MM.1S (cell line): ENCODE data around the gene SPSB3.

ENCODE experiments used
- EZH2phosphoT487 ChIP-seq: fragments of 300-600 bp; sonication (generic); IDR thresholded peaks from 2 replicates; pipeline ENCODE4 v1.6.1; 2018; ENCODE audit warnings: antibody characterized with exemption, low read length
- TF ChIP-seq, protein P1 (sequence below): fragments of 300-600 bp; sonication (generic); IDR thresholded peaks from 2 replicates; pipeline ENCODE4 v1.5.1; 2016; ENCODE audit warnings: antibody characterized with exemption, low read length, mixed read lengths

DNA sequence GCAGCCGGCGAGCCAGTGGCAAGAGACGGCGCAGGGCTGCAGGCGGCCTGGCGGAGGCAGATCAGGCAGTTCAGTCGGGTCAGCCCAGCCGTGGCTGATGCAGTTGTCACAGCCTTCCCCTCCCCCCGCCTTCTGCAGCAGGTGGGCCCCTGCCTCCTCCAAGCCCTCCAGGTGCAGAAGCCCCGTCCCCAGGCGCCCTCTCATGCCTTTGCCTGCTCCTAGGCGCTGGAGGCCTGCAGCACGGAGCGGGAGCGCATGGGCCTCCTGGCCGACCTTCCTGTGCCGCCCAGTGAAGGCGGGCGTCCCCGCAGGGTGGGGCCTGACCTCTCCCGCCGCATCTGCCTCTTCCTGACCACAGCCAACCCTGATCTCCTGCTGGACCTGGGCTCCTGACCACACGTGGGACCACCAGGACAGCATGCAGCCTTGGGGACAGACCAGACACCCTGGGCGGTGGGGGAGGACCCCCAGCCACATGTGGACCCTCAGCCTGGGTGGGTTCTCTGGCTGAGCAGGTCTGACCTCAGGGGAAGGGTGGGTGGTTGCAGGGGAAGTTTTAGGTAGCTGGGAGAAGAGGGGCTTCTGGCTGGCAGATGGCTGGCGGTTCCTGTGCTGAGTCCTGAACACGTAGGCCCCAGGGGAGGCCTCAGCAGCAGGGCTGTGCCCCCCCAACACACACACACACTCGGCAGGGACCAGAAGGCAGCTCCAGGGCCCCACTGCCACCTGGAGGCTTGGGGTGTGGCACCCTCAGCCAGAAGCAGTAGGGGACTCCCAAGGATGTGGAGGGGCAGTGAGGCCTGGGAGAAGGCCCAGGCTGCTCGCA is 6.3 kb downstream of the SPSB3 start:
- no peak for TF ChIP-seq EZH2phosphoT487
- TF ChIP-seq, protein P1, sequence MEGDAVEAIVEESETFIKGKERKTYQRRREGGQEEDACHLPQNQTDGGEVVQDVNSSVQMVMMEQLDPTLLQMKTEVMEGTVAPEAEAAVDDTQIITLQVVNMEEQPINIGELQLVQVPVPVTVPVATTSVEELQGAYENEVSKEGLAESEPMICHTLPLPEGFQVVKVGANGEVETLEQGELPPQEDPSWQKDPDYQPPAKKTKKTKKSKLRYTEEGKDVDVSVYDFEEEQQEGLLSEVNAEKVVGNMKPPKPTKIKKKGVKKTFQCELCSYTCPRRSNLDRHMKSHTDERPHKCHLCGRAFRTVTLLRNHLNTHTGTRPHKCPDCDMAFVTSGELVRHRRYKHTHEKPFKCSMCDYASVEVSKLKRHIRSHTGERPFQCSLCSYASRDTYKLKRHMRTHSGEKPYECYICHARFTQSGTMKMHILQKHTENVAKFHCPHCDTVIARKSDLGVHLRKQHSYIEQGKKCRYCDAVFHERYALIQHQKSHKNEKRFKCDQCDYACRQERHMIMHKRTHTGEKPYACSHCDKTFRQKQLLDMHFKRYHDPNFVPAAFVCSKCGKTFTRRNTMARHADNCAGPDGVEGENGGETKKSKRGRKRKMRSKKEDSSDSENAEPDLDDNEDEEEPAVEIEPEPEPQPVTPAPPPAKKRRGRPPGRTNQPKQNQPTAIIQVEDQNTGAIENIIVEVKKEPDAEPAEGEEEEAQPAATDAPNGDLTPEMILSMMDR = no peak
